Measurements from ENCODE around the gene SPINK5.

Gene SPINK5

GRCh38 chr5:148141645-148142044 is 77.9 kb downstream of the SPINK5 start:
- ATAC-seq (ENCODE audit: low read depth) (no peak), DNase-seq (ENCODE audit: low spot score) (no peak)
- Histone ChIP-seq H3K9me3 (ENCODE audit: severe bottlenecking) (no peaks in the 10 kb centered on the region), H3K27me3 (ENCODE audit: insufficient read depth, poor library complexity, severe bottlenecking) (no peaks in the 10 kb centered on the region), H3K4me1 (ENCODE audit: insufficient read depth, poor library complexity, severe bottlenecking) (peaks cover 21% of the 10 kb centered on the region), H3K36me3 (ENCODE audit: low read depth) (no peaks in the 10 kb centered on the region), H3K27ac (ENCODE audit: poor library complexity, severe bottlenecking) (no peak overlapping the region), H3K4me3 (ENCODE audit: severe bottlenecking) (no peak overlapping the region)
- no peak for TF ChIP-seq CTCF (IDR thresholded peaks at IDR 0.05; ENCODE audit: poor library complexity, severe bottlenecking)

- Histone ChIP-seq H3K27ac (ENCODE audit: poor library complexity, severe bottlenecking) (peak overlapping the region; percentile 78), H3K9me3 (ENCODE audit: severe bottlenecking) (no peaks in the 10 kb centered on the region), H3K4me3 (ENCODE audit: severe bottlenecking) (no peak overlapping the region), H3K4me1 (ENCODE audit: insufficient read depth, poor library complexity, severe bottlenecking) (peaks cover 22% of the 10 kb centered on the region), H3K36me3 (ENCODE audit: low read depth) (no peaks in the 10 kb centered on the region), H3K27me3 (ENCODE audit: insufficient read depth, poor library complexity, severe bottlenecking) (no peaks in the 10 kb centered on the region)
- ATAC-seq (ENCODE audit: low read depth) (peak; percentile 99), DNase-seq (ENCODE audit: low spot score) (peak; percentile 77)
- no peak for TF ChIP-seq CTCF (IDR thresholded peaks at IDR 0.05; ENCODE audit: poor library complexity, severe bottlenecking)
Measured at GRCh38 chr5:148145916-148146315, 82.1 kb downstream of the SPINK5 start.

- ATAC-seq (ENCODE audit: low read depth) (no peak), DNase-seq (ENCODE audit: low spot score) (no peak)
- Histone ChIP-seq H3K36me3 (ENCODE audit: low read depth) (no peaks in the 10 kb centered on the region), H3K4me1 (ENCODE audit: insufficient read depth, poor library complexity, severe bottlenecking) (peaks cover 22% of the 10 kb centered on the region), H3K27ac (ENCODE audit: poor library complexity, severe bottlenecking) (peak overlapping the region; percentile 78), H3K4me3 (ENCODE audit: severe bottlenecking) (no peak overlapping the region), H3K27me3 (ENCODE audit: insufficient read depth, poor library complexity, severe bottlenecking) (no peaks in the 10 kb centered on the region), H3K9me3 (ENCODE audit: severe bottlenecking) (no peaks in the 10 kb centered on the region)
- TF ChIP-seq CTCF (IDR thresholded peaks at IDR 0.05; ENCODE audit: poor library complexity, severe bottlenecking), result no peak
Measured at GRCh38 chr5:148146487-148146886, 82.7 kb downstream of the SPINK5 start.

GRCh38 chr5:148147415-148147814 is 83.6 kb downstream of the SPINK5 start:
- peaks cover 22% of the 10 kb centered on the region for H3K4me1 ChIP-seq (ENCODE audit: insufficient read depth, poor library complexity, severe bottlenecking)
- H3K4me3 ChIP-seq (ENCODE audit: severe bottlenecking), result no peak overlapping the region
- no peaks in the 10 kb centered on the region for H3K9me3 ChIP-seq (ENCODE audit: severe bottlenecking)
- no peaks in the 10 kb centered on the region for H3K27me3 ChIP-seq (ENCODE audit: insufficient read depth, poor library complexity, severe bottlenecking)
- H3K36me3 ChIP-seq (ENCODE audit: low read depth), result no peaks in the 10 kb centered on the region
- H3K27ac ChIP-seq (ENCODE audit: poor library complexity, severe bottlenecking), result no peak overlapping the region
- ATAC-seq (ENCODE audit: low read depth) (no peak), DNase-seq (ENCODE audit: low spot score) (no peak)
- TF ChIP-seq CTCF (IDR thresholded peaks at IDR 0.05; ENCODE audit: poor library complexity, severe bottlenecking), result no peak

- Histone ChIP-seq H3K27me3 (ENCODE audit: insufficient read depth, poor library complexity, severe bottlenecking) (no peaks in the 10 kb centered on the region), H3K27ac (ENCODE audit: poor library complexity, severe bottlenecking) (no peak overlapping the region), H3K4me1 (ENCODE audit: insufficient read depth, poor library complexity, severe bottlenecking) (no peaks in the 10 kb centered on the region), H3K9me3 (ENCODE audit: severe bottlenecking) (no peaks in the 10 kb centered on the region), H3K4me3 (ENCODE audit: severe bottlenecking) (no peak overlapping the region), H3K36me3 (ENCODE audit: low read depth) (no peaks in the 10 kb centered on the region)
- no peak for DNase-seq (ENCODE audit: low spot score)
- no peak for ATAC-seq (ENCODE audit: low read depth)
- no peak for TF ChIP-seq CTCF (IDR thresholded peaks at IDR 0.05; ENCODE audit: poor library complexity, severe bottlenecking)
Measured at GRCh38 chr5:148151872-148152271, 88.1 kb downstream of the SPINK5 start.
